OCI-M2 (cell line): ENCODE results near the gene CSNK1A1.
"Not testable (repeated sequence)": the region's sequence is repeated elsewhere in the genome, so short reads cannot be mapped to it uniquely, and the experiment has no call there.

ENCODE experiments used
- DNase-seq: peaks from one replicate; lab custom pipeline; 2025; ENCODE audit not compliant: unreplicated experiment; lab: John Stamatoyannopoulos, UW

Gene CSNK1A1

GRCh38 chr5:149532413-149532812, 18.8 kb downstream of the CSNK1A1 start:
- DNase-seq: no peak

DNA sequence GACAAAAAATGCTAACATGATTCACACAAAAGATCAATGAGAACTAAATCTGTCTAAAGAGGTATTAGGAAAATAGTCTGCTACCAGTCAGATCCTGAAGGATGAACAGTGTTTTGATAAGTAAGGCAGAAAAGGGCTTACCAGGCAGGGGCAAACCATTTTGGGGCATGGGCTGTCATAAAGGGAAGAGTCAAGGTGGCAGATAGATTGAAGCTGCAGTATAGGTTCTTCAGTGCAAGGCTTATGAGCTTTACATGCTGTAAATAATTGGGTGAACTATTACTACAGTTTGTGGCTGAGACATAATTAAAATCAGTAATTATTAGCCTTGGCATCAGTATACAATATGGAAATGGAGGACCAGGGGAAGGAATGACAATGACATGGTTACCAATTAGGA, 21.8 kb downstream of the CSNK1A1 start:
- no peak for DNase-seq

DNA sequence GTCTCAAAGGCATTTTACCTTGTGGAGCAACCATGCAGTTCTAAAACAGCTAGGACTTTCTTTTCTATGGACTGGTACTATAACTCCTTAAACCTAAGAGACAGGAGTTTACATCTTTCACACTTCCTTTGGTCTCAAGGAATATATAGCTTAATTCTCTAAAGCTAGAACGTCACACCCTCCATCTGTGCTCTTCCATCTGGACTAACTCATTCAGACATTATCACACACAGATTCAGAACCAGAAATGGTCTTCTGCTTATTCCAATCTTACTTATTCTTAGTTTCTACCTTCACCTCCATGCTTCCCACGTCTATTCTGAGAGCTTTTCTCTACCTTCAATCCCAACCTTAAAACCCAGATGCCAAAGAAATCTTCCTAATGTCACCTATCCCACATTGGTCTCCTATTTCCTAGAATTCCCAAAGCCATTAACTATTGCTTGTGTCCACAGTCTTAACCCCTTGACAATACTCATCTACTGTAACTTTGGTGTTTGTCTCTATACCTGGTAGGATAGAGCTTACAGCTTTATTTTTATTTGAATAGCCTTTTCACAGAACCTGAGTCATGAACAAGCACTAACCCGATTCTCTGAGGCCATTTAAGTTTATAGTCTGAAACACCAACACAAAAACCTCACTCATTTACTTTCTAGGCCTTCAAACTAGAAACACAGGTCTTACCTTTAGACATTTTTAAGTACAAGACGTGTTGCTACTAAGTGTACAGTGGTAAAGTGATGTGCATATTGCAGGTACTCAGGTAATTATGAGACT, 22.8 kb downstream of the CSNK1A1 start:
- DNase-seq: no peak

DNA sequence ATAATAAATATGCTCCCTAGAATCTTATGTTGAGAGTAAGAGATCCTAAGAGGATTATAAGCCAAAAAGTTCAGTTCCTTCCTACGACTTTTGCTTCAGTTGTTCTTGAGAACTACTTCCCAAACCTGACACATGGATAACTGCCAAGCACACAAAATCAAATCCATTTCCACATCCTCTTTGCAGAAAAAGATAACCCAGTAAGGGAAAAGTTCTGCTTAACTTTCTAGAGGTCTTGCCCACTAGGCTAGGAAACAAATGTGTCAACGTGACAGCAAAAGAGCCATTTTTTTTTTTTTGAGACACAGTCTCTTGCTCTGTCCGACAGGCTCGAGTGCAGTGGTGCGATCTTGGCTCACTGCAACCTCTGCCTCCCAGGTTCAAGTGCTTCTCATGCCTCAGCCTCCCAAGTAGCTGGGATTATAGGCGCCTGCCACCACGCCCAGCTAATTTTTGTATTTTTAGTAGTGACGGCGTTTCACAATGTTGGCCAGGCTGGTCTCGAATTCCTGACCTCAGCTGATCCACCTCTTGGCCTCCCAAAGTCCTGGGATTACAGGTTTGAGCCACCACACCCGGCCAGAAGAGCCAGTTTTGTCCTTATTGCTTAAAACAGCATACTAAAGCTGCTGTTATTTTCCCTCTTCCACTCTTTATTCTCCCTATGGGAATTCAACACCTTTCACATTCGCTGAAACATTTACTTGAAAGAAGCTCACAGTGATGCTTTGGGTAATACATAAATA, 24.2 kb downstream of the CSNK1A1 start:
- no peak for DNase-seq

DNA sequence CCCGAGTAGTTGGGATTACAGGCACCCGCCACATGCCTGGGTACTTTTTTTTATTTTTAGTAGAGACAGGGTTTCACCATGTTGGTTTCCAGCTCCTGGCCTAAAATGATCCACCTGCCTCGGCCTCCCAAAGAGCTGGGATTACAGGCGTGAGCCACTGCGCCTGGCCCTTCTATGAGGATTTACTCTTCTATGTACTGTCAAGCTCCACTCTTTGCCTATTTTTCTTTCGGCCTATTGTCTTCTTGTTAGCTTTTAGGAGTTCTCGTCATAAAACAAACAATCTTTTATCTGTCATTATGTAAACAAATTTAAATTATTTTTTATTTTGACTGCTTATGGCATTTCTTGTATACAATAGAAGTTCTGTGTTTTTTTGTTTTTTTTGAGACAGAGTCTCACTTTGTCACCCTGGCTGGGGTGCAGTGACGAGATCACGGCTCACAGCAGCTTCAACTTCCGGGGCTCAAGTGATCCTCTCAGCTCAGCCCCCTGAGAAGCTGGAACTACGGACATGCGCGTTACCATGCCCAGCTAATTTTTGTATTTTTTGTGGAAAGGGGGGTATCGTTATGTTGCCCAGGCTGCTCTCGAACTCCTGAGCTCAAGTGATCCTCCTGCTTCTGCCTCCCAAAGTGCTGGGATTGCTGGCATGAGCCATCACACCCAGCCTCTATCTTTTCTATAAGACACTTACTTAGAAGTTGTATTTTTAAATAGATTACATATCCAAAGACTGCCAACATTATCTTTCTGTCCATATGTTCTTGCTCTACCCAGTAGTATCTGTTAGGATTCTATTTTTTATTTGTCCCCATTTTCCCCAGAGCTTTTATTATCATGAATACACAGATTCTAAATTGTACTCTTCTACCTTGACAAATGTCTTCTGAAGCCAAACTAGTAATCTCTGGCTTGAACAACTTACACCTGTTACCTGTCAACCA, 29.2 kb downstream of the CSNK1A1 start:
- DNase-seq: no peak

- no peak for DNase-seq
Observed at GRCh38 chr5:149519601-149520000, 31.6 kb downstream of the CSNK1A1 start.

- no peak for DNase-seq
Observed at GRCh38 chr5:149518620-149519019, 32.6 kb downstream of the CSNK1A1 start.

DNA sequence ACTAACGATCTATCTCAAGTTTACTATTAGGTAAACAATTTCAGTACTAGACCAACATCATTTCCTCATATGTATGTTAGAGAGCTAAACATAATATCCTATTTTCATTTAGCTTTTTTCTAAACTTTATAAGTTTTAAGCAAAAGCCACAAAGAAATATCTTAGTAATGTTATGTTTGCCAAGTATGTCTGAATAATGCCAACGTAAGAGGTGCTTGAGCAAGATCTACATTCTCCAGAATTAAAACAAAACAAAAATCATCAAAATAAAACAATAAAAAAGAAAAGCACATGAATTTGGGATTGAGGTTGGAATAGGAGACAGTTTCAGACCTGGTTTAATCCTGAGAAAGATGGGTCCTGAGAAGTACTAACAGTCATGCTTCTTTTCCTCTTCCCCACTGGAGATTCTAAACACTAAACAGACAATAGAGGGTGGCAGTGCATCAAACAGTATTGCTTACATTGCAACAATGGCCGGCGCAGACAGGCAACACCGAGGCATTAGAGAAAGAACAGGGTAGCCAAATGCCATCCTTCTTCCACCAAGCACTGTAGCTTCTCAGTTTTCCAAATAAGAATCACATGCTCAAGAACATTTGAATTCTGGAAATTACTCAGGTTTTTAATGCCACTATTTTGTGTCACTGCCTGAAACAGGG, 33.6 kb downstream of the CSNK1A1 start:
- DNase-seq: no peak

- DNase-seq: no peak
Observed at GRCh38 chr5:149514512-149514911, 36.7 kb downstream of the CSNK1A1 start.

DNA sequence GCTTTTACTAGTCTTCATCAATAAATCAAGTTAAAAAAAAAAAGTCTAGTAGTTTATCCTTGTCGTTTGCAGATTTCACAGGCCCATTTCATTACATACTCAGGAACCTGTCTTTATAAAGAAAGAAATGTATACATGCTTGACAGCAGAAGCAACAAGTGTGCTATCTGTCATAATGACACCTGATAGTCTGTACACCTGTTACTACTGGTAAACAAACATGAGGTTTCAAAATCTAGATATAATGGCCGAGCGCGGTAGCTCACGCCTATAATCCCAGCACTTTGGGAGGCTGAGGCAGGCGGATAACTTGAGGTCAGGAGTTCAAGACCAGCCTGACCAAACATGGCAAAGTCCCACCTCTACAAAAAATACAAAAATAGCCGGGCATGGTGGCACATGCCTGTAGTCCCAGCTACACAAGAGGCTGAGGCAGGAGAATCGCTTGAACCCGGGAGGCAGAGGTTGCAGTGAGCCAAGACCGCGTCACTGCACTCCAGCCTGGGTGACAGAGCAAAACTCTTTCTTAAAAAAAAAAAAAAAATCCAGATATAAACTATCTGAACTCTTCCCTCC, 37.8 kb downstream of the CSNK1A1 start:
- DNase-seq: not testable (repeated sequence)

DNA sequence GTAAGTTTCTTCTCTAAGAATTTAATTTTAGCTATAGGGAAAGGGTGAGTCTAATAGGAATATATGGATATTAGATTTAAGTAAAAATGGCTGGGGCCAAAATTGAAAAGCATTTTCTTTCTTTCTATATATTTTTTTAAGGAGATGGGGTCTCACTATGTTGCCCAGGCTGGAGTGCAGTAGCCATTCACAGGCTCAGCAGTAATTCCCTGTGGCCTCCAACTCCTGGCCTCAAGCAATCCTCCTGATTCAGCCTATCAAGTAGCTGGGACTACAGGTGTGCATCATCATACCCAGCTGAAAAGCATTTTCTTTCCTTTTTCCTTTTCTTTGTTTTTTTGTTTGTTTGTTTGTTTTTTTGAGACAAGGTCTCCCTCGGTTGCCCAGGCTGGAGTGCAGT, 41.1 kb downstream of the CSNK1A1 start:
- DNase-seq: no peak

GRCh38 chr5:149504677-149505076, 46.6 kb downstream of the CSNK1A1 start:
- no peak for DNase-seq

GRCh38 chr5:149503006-149503405, 48.2 kb downstream of the CSNK1A1 start:
- DNase-seq: no peak

- DNase-seq: no peak
Observed at GRCh38 chr5:149500922-149501582, 50.2 kb downstream of the CSNK1A1 start.

GRCh38 chr5:149498724-149499336, 52.4 kb downstream of the CSNK1A1 start:
- no peak for DNase-seq

DNA sequence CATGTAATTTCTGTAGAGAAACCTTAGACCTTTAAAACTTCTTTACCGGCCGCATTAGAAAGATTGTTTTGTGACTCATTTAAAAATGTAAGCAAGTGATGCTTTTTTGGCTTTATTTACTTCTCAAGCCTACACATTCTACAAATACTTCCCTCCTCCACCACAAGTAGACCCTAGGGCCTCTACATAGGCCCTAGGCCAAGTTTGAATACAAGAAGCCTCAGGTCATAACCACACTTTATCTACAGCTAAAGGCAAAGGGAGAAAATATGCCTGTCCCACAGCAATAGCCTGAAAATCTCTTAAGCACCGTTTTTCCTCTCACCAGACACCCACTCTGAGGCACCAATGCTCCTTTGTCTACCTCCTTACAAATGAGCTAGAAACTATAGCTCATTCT, 53.9 kb downstream of the CSNK1A1 start:
- DNase-seq: no peak

DNA sequence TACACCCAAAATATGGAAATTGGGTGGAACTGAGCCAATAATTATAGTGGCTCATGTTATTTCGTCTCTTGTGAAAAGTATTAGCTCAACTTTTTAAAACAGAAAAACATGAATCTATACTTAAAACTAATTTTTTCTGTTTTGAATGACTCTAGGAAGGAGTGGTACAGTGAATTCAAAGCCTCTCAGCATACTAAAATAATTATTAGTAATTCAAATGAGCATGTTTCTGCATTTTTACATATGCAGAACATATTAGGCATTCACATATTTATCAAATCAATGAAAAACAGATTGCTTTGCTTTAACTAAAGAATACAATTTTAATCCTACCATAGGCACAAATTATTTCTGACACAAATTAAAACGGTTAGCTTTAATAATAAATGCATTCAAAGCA, 54.3 kb downstream of the CSNK1A1 start:
- DNase-seq: no peak

DNA sequence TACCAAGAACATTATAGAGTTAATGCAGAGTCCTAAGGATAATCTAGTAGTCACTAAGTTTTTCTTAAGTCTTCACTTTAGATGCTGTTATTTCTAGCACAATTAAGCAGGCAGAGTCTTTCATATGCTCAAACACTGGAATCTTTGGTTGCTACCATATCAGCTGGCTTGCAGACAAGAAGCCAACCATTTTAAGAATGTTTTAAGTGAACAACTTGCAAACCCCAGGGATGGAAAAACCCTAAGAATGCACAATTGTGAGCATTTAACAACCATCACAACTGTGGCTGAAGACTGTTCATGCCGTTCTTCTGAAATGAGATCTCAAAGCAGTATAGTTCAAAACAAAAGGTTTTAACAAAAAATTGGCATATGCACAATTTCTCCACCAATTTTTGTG, 55.1 kb downstream of the CSNK1A1 start:
- DNase-seq: no peak

- DNase-seq: no peak
Observed at GRCh38 chr5:149495673-149496072, 55.6 kb downstream of the CSNK1A1 start.

DNA sequence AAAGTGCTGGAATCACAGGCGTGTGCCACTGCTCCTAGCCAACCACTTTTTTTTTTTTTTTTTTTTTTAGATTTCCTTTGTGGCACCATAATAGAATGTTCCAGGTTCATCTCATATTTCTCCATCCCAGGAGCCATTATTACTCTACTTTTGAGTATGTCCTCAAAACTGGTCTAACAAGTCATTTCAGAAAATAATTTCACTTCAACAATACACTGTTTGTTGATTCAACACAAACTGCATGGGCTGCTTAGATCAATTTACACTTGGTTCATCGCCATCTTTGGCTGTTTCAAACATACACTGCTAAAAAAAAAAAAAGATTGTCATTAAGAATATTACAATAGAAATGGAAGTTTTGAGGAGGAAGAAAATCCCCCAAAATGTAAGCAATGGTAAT, 57.9 kb downstream of the CSNK1A1 start:
- no peak for DNase-seq
